ENCODE results near the gene PARD3.

GRCh38 chr10:34446049-34446448, 369.0 kb downstream of the PARD3 start:
- TF ChIP-seq CTCF (IDR thresholded peaks at IDR 0.05) (no peak), POLR2A (IDR thresholded peaks at IDR 0.05) (no peak), POLR2AphosphoS5 (IDR thresholded peaks at IDR 0.05) (no peak), EP300 (IDR thresholded peaks at IDR 0.05; ENCODE audit: low read depth) (no peak)
